ENCODE data around the gene LRRC10. TPM values are rescaled to one million over a fixed set of nuclear protein-coding genes. Genes with fewer than 3 reads are reported as not detected.

Gene LRRC10
- total RNA-seq, 1 donor from 2014 or later: not detected

DNA sequence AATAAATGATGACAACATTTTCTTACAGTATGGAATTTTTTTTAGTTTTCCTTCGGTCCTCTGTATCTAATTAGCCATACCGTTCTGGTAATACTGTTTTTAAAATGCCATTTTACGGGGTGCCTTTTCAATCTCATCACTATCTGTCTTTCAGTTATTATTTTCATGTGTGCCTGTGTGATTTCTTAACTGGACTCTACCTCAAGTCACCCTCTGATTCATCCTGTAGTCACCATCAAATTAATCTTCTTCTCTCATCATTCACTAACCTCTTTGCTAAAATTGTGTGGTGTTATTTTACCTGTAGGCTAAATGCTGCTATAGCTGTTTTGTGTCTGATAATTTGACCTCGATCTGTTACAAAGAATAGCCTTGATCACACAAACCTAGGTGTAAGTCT, 41.5 kb downstream of the LRRC10 start:
- DNase-seq: no peak

DNA sequence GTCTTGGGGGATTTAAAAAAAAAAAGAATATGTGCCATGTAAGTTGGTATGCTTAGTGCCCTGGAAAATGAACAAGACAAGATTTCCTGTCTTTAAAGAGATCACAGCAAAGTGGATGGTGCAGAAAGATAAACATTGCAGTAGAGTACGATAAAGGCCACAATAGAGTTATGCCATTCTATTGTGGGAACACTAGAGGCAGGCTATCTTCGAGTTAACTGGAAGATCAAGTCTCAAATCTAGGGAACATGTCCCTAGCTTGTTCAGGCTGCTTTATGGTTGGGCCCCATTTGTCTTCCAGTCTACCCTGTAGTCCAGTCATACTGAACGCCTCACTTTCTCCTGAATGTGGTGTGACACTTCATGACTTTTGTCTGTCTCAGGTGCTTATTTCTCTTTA, 44.1 kb downstream of the LRRC10 start:
- DNase-seq: no peak

DNA sequence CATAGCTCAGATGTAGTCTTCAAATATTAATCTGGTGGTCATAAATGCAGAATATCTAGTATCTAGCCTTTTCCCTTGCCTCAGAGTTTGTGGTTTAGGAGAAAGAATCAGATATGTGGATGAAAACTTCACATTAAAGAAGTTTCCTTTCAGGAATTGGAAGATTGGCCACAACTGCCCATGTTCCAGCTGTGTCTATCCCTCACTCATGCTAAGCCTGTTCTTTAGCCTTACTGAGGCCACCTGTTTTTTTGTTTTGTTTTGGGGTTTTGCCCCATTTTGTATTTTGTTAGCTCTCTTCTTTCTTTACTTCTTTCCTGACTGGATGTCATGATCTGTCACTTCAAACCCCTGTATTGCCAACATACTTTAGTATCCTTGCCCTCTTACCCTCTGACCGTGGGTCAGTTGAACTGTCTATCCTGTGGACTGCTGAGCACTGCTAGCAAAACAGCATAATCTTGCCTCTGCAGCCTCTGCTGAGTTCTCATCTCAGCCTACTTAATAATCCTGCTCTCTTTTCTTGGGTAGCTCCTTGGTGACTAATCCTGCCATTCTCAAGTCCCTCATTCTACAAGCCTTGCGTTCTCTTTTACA, 47.4 kb downstream of the LRRC10 start:
- DNase-seq: no peak

Small RNA genes lying within 50 kb of the gene (small RNA-seq; reads per million reads assigned to genes)
- 1.0 reads per million, percentile 85 among the genes with 10 or more reads in this experiment for gene MIR3913-1 (ENCODE audit: low replicate concordance)

Other genes starting within 250 kb of the LRRC10 start
- 66.4 TPM for gene FRS2, start 140.5 kb downstream of the LRRC10 start, total RNA-seq
- 172 TPM for gene CCT2, start 25.4 kb downstream of the LRRC10 start, total RNA-seq
- gene BEST3, start 88.4 kb upstream of the LRRC10 start, total RNA-seq: 72.2 TPM
- gene RAB3IP, start 128.0 kb upstream of the LRRC10 start, total RNA-seq: 23.0 TPM
- gene MYRFL, start 214.3 kb upstream of the LRRC10 start, total RNA-seq: 0.31 TPM

All from tongue (tissue), 3 donors.